HG03280 (cell line): ENCODE measurements around the gene JMJD6.

Experiments used
- ATAC-seq: cut with Tn5 transposase; IDR thresholded peaks from one replicate; pipeline ENCODE4 v1.9.1; 2021; ENCODE audit warnings: mild to moderate bottlenecking, moderate library complexity; ENCODE audit not compliant: unreplicated experiment

The JMJD6 gene

GRCh38 chr17:76683011-76683755, 43.2 kb downstream of the JMJD6 start:
- no peak for ATAC-seq

- no peak for ATAC-seq
Observed at GRCh38 chr17:76682296-76682695, 44.1 kb downstream of the JMJD6 start.

GRCh38 chr17:76681222-76682137, 44.9 kb downstream of the JMJD6 start:
- ATAC-seq = no peak

- ATAC-seq = no peak
Observed at GRCh38 chr17:76679239-76679638, 47.2 kb downstream of the JMJD6 start.

GRCh38 chr17:76678330-76678729, 48.1 kb downstream of the JMJD6 start:
- ATAC-seq = no peak

- ATAC-seq = no peak
Observed at GRCh38 chr17:76677406-76677805, 49.0 kb downstream of the JMJD6 start.

- no peak for ATAC-seq
Observed at GRCh38 chr17:76676629-76677028, 49.8 kb downstream of the JMJD6 start.

GRCh38 chr17:76675648-76676047, 50.8 kb downstream of the JMJD6 start:
- ATAC-seq = no peak

GRCh38 chr17:76674600-76674999, 51.8 kb downstream of the JMJD6 start:
- ATAC-seq = no peak

- no peak for ATAC-seq
Observed at GRCh38 chr17:76673729-76674128, 52.7 kb downstream of the JMJD6 start.

- ATAC-seq = no peak
Observed at GRCh38 chr17:76672892-76673291, 53.5 kb downstream of the JMJD6 start.

- no peak for ATAC-seq
Observed at GRCh38 chr17:76672270-76672851, 54.0 kb downstream of the JMJD6 start.

GRCh38 chr17:76671912-76672262, 54.5 kb downstream of the JMJD6 start:
- peak; percentile 11 for ATAC-seq

- peak; percentile 98 for ATAC-seq
Observed at GRCh38 chr17:76671123-76671911, 55.1 kb downstream of the JMJD6 start.

- no peak for ATAC-seq
Observed at GRCh38 chr17:76670718-76671122, 55.7 kb downstream of the JMJD6 start.

- ATAC-seq = no peak
Observed at GRCh38 chr17:76670020-76670717, 56.2 kb downstream of the JMJD6 start.
